Measurements from ENCODE around the gene HOMER3.
A peak's percentile ranks its signal among the peaks of the same experiment; 100 is the strongest.
"Not testable (repeated sequence)": the region's sequence is repeated elsewhere in the genome, so short reads cannot be mapped to it uniquely, and the experiment has no call there.

The HOMER3 gene

DNA sequence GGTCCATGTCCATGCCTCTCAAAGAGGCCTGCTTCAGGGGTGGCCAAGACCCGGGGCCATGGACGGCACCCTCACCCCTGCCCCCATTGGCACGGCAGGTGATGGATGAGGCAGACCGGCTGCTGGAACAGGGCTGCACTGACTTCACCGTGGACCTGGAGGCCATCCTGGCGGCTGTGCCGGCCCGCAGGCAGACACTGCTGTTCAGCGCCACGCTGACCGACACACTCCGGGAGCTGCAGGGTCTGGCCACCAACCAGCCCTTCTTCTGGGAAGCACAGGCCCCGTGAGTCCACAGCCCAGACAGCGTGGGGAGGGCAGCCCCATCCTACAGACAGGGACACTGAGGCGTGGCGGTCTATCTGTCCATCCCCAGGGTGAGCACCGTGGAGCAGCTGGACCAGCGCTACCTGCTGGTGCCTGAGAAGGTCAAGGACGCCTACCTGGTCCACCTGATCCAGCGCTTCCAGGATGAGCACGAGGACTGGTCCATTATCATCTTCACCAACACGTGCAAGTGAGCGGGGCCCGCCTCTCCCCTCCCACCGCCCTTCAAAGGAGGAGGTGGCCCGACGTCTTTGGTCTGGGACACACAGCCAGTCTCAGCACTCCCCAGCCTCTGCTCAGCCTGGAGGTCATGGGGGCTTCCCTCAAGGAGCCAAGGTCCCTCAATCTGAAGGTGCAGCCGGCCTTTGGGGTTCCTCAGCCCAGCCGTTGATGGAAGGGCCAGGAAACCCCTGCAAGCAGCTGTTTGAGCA is 18.6 kb downstream of the HOMER3 start:
- DNase-seq (ENCODE audit: low spot score) = no peak

DNA sequence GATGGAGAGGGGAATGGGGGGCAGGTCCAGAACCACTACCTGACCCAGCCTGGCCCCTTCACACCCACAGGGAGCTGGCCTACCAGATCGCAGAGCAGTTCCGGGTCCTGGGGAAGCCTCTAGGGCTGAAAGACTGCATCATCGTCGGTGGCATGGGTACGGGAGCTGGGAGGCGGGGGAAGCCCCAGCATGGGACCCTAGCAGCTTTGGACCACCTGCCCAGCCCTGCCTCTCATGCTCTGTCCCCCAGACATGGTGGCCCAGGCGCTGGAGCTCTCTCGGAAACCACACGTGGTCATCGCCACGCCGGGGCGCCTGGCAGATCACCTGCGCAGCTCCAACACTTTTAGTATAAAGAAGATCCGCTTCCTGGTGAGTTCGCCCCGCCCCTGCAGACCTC is 19.4 kb downstream of the HOMER3 start:
- no peak for DNase-seq (ENCODE audit: low spot score)

DNA sequence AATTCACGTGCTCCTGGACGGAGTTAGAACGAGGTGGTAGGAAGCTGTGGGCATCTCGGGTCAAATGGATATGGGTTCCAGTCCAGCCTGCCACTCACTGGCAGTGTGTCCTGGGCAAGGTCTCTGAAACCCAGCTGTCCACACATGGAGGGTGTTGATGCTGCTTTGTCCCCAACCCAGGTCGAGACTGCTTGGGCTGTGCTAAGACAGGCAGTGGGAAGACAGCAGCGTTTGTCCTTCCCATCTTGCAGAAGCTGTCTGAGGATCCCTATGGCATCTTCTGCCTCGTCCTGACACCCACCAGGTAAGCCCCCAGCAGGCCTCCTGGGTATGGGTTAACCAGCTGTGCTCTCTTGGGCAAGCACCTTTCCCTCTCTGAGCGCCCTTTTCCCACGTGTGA is 20.6 kb downstream of the HOMER3 start:
- no peak for DNase-seq (ENCODE audit: low spot score)

DNA sequence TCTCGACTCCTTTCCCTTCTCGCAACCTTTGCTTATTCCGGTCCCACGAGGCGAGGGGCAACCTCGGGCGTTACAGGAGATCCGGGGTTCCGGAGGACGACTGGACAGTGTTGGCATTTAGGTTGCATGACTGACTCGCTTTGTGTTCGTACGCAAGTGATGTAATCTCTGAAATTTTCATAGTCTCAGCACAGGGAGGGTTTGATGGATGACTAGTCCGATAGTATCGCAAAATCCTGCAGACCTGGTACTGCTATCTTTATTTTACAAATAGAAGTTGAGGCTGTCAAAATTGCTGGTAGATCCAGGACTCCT is 21.2 kb downstream of the HOMER3 start:
- DNase-seq (ENCODE audit: low spot score) = no peak

DNA sequence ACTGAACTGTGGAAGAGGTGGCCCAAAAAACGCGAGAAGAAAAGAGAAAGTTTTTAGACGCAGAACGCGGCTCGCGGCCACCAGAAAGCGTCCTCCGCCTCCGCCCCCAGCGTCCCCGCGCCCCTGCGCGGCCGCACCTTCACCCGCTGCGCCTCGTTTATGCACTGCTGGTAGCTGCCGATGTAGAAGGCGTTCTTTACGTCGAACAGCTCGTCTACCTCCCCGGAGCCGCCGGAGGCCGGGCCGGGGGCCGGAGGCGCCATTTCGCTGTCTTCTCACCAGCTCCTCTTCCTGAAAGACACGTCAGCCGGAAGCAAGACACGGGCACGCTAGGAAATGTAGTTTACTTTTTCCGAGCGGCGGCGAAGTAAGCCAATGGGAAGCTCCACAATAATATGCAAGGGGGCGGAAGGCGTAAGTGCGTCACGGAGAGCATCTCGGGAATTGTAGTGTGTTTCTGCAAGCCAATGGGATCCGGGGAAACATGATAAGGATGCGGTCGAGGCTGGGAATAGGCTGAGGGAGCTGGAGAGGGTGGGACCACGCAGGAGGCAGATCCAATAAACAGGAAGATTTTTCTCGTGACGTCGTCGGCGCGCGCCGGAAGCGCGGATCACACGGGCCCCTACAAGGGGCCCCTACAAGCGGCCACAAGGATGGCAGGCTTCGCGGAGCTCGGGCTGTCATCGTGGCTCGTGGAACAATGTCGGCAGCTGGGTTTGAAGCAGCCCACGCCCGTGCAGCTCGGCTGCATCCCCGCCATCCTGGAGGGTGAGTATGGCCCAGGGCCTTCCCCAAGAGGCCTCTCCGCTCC is 21.7 kb downstream of the HOMER3 start, which contains the start of the genes COPE and DDX49:
COPE (minus strand) TSS at position 302 of the 814 bp plus-strand sequence; CDS start at position 263, 39 bp downstream.
DDX49 (plus strand) TSS at position 630 of the 814 bp plus-strand sequence; CDS start at position 657, 27 bp downstream.
- peak; percentile 99 for DNase-seq (ENCODE audit: low spot score)

DNA sequence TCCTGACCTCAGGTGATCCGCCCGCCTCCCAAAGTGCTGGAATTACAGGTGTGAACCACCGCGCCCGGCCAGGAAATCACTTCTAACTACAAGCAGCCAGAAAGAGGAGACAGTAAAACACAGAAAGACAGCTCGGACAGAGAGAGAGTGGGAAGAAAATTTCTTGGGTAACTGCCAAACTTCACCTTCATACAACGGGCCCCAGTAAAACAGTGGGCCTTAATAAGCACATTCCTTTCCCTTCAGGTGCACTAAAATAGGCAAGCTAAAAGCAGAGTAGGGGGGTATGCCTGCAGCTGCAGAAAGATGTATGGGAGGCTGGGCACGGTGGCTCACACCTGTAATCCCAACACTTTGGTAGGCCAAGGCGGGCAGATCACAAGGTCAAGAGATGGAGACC is 23.4 kb downstream of the HOMER3 start:
- not testable (repeated sequence) for DNase-seq (ENCODE audit: low spot score)

DNA sequence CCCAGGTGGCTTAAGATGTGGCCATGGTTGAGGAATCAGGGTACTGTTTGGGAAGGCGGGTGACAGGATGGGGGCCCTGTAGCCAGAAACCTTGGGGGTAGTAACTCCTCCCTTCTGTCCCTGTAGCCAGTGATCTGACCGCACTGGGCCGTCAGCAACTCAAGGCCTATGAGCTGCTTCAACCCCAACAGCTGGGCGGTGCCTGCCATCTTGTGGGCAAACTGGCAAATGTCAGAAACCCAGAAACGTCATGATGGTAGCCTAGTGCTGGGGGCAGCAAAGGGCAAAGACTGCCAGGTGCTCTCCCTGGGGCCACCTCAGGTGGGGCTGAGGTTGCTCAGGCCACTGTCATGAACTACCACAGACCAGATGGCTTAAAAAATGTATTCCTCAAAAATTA is 25.4 kb downstream of the HOMER3 start:
- DNase-seq (ENCODE audit: low spot score) = peak; percentile 46

DNA sequence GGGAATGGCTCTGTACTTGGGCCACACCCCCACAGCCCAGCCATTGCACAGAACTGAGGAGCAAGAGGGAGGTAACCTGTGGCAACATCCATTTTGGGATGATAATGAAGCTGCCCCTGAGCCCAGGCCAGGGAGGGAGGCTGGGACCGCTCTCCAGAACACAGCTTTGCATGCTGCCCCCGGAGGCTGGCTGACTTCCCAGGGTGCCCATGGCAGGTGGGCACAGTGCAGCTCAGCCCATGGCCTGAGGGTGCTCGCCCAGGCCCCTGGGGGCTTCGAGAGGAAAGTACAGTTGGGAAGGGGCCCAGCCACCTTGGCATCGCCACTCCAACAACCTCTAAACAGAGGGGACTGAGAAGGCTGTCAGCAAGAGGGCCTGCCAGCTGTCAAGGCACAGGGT is 27.6 kb downstream of the HOMER3 start:
- no peak for DNase-seq (ENCODE audit: low spot score)

DNA sequence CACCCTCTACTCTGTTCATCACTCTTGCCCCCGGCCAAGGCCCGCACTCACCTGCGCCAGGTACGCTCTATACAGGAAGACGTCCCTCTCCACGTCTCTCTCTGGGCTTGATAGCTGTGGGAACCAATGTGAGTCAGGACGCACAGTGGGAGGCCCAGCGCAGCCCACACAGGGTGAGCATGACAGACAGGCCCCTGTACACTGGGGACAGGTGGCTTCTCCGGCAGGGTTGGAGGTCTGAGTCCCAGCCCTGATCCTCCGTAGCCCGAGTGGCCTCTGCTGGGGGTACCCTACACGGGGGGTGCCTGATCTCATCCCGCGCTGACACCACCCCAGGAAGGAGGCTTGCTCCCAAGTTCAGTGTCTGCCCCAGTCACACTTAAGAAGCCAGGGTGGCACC is 28.1 kb downstream of the HOMER3 start:
- no peak for DNase-seq (ENCODE audit: low spot score)

DNA sequence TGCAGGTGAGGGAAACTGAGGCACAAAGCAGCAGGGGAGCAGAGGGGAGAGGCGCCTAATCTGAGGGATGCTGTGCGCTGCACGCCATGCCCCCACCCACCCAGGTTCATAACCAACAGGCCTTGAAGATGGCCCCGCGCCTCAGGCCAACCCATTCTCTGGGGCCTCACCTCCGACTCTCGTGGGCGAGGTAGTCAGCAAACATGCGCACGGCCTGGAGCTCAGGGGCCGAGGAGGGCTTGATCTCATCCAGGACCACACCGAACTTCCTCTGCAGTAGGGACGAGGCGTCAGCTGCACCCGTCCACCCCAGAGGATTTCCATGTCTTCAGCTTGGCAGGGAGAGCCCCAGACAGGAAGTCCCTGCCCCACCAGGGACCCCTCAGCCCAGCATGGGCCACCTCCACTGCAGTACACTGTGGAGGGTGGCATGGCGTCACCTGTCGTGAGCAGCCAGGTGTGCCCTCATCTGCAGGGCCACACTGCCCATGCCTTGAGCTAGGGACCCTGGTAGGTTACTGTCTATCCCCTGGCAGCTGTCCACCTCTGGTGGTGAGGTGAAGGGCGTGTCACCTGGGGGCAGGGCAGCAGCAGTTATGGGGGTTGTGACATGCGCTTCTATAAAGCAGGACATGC is 30.1 kb downstream of the HOMER3 start:
- no peak for DNase-seq (ENCODE audit: low spot score)

DNA sequence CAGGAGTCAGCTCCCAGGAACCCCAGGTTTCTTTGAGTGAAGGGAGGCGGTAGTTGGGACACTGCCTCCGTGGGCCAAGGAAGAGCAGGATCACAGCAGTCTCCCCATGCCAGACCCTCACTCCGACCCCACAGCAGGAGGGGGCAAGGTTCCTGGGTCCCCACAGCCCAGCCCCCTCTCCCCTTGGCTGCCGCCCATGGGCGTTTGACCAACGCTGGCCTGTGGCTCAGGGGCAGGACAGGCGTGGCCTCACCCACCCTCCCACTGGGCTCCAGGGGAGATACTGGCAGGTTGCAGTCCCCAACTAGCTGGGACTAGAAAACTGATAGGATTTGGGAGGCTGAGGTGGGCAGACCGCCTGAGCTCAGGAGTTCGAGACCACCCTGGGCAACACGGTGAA is 31.0 kb downstream of the HOMER3 start:
- DNase-seq (ENCODE audit: low spot score) = no peak

DNA sequence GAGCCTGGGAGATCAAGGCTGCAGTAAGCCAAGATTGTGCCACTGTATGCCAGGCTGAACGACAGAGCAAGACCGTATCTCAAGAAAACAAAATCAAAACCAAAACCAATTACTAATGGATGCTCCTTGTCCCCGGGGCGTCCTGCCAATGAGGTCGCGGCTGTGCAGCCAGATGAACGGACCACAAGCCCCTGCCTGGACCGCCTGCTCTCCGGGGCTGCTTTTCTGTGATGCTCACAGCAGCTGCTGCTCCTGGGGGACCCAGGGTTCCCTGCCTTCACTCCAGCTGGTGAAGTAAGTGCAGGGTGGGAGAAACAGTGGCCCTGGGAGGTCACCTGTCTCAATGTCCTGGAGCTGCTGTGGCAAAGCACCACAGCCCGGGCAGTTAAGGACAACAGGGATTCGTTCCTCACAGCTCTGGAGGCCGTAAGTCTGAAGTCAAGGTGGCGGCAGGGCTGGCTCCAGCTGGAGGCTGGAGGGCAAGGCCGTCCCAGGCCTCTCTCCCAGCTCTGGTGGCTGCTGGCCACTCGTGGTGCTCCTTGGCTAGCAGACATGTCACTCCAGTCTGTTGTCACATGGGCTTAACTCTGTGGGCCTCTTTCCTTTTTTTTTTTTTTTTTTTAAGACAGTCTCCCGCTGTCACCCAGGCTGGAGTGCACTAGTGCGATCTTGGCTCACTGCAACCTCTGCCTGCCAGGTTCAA is 31.9 kb downstream of the HOMER3 start:
- DNase-seq (ENCODE audit: low spot score) = no peak

DNA sequence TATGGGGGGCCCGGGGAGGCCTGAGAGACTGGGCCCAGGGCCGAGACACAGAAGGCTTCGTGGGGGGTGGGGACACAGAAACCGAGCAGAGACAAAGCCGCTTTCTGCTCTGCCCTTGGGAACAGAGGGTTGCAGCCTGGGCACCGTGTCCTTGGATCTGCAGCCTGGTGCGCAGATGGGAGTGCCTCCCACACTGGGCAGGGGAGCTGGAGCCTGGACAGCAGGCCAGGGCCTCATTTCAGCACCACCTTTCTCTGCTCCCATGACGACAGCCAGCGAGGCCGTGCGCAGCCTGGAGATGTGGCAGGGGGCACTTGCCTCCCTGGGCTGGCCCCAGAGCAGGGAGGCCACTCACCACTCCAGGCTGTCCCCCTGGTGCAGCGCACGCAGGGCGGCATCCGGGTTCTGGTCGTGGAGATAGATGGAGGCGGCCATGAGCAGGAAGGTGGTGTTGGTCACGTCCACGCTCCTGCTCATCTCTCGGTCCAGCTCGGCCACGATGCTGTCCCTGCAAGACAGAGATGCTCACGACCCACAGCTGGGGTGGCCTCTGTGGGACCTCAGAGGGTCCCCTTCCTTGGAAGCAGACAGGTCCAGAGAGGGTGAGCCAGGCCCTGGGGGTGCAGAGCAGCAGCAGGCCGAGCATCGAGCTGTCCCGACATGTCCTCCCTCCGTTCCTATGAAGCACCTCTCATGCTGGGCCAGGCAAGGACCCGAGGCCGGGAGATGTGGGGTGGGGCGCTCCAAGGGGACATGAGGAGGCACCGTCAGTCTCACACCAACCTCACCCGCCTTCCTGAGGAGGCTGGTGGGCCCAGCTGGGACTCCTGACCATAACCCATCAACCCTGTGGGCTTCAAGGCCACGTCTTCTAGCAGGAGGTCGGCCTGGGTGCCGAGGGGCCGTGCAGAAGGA is 34.2 kb downstream of the HOMER3 start:
- DNase-seq (ENCODE audit: low spot score) = no peak

DNA sequence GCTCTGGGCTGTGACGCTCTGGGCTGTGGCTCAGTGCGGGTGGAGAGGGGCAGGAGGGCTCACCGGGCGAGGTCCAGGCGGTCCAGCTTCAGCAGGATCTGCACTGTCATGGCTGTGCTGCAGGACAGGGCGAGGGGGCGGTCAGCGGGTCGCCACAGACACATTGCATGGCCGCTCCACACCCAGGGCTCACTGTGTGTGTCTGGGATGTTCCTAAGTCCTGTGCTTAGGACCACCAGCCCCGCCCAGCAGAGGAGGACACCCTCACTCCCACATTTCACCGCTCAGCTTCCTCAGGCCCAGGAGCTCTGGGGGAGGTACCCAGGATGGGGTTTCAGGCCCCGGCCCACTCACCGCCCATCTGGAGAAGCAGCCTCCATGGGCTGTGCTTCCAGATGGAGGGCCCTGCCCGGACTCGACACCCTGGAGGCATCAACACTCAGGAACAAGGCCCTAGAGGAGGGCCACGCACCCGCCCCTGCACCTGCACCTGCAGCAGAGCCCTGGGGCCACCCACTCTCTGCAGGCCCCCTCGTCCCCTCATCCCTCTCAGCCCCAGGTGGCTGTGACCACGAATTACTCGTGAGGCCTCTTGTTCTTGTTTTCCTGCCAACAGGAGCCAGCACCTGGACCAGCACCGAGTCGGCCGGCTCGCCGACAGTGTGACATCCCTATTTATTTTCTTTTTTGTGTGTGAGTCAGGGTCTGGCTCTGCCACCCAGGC is 35.3 kb downstream of the HOMER3 start:
- no peak for DNase-seq (ENCODE audit: low spot score)

DNA sequence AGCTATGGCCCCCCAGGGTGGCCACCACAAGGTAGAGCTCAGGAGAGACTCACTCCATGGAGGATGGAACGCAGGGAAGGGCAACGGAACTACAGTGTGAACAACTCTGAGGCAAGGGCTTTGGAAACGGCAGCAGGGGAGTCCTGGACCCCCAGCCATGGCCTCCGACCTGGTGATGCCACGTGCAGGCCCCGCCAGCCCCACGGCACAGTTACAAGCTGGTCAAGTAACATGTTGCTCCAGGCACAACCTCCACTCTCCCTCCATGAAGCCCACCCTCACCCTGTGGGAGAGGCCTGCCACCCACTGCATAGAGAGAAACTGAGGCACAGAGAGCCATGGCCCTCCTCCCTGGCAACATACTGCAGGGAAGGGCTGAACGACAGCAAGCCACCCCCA is 36.0 kb downstream of the HOMER3 start:
- DNase-seq (ENCODE audit: low spot score) = no peak

DNA sequence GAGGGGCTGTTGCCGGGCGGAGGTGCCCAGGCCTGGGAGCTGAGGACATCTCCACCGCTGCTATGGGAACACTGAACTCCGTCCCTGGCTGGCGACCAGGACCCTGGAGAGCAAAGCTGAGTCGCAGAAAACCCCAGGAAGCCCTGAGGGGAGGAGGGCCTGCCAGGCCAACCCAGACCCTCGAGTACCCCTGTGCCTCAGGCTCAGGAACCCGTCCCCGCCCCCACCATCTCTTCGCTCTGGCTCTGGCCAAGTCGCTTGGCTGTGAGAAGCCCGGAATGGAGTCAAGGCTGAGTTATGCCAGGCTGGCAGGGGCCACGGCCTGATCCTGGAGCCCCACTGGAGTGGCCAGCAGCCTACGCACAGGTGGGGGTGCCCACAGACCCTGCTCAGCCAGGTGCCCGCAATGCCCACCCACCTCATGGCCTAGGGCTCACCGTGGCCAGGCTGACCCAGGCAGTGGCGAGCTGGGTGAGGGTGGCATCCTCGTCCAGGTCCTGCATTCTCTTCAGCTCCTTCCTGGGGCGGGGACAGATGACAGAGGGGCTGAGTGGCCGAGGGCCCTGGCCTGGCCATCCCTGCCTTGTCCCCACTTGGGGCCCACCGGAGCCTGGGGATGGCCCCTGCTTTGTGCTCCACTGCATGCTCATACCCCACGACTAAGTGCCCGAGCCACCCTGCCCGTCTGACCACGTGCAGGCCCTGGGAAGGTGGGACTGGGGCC is 36.5 kb downstream of the HOMER3 start:
- DNase-seq (ENCODE audit: low spot score) = no peak

DNA sequence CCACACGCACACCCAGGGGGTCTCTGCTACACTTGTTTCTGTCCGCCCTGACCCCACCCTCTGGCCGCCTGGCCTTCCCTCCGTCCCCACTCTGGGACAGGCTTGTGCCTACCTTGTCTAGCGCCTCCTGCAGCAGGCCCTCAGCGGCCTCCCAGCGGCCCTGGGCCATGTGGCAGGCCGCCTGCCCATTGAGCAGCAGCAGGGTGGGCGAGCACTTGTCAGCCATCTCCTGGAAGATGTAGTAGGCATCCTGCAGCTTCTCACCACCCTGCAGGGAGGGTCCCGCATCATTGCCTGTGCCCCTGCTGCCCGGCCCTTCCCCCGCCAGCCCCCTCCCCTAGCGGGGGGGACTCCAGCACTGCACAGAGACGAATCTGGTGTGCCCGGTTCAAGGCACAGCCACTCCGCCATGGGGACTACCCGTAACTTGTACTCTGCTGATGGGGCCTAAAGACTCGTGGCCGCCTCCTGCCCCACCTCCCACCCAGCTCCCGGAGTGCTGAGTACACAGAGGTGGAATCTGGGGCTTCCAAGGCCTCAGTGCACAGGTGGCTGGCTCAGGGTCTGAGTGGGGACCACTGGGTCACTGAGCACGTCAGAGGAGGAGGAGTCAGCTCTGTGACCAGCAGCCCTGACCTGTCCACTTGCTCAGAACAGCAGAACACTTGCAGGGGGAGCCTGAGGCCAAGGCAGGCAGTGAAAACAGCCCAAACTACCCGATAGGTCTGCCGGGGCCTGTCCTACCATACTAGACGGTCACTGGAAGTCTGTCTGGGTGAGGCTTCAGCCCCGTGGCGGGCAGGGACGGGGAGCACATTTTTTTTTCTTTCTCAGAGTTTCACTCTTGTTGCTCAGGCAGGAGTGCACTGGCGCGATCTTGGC is 37.6 kb downstream of the HOMER3 start:
- no peak for DNase-seq (ENCODE audit: low spot score)

DNA sequence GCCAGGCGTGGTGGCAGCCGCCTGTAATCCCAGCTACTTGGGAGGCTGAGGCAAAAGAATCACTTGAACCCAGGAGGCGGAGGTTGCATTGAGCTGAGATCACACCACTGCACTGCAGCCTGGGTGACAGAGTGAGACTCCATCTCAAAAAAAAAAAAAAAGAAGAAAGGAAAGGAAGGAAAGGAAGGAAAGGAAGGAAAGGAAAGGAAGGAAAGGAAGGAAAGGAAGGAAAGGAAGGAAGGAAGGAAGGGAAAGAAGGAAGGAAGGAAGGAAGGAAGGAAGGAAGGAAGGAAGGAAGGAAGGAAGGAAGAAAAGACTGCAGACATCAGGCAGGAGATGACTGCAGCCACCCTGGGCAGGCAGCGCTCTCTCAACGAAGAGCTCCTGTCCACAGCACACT is 38.5 kb downstream of the HOMER3 start:
- not testable (repeated sequence) for DNase-seq (ENCODE audit: low spot score)

DNA sequence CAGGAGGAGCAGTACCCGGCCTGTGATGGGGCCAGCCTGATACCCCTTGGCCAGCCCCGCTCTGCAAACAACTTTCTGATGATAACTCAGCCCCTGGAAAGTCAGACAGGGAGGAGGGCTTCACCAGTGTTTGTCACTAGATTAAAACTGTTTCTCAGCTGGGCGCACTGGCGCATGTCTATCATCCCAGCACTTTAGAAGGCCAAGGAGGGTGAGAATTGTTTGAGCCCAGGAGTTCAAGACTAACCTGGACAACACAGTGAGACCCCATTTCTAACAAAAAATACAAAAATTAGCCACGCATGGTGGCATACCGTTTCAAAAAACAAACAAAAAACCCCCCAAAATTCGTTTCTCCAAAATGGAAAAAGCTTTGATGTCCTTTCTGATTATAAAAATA is 39.5 kb downstream of the HOMER3 start:
- no peak for DNase-seq (ENCODE audit: low spot score)
